Tibial nerve (tissue), 4 donors: Measurements from ENCODE around the gene C8G.

Source experiments
- EP300 ChIP-seq, 2 donors: sonication (generic); formaldehyde crosslinking; IDR thresholded peaks; one replicate each; pipeline ENCODE4 v1.6.1; 2017; ENCODE audit warnings: antibody characterized with exemption in 2 of 2, mild to moderate bottlenecking in 1 of 2
- POLR2A ChIP-seq, 2 donors: fragments of 450-650 bp; IDR thresholded peaks; one replicate each; pipeline ENCODE4 v1.6.1; 2017; ENCODE audit warnings: antibody characterized with exemption in 2 of 2, mild to moderate bottlenecking in 2 of 2, moderate library complexity in 2 of 2
- TF ChIP-seq, protein P1 (sequence below), 5 experiments: fragments of 200-600 bp in 3 of 5; fragments of 450-650 bp in 2 of 5; sonication (generic) in 3 of 5; IDR thresholded peaks; one replicate each; pipeline ENCODE4 v1.5.1; 2016 to 2019; ENCODE audit warnings: antibody characterized with exemption in 5 of 5, mild to moderate bottlenecking in 3 of 5, moderate library complexity in 2 of 5

DNA sequence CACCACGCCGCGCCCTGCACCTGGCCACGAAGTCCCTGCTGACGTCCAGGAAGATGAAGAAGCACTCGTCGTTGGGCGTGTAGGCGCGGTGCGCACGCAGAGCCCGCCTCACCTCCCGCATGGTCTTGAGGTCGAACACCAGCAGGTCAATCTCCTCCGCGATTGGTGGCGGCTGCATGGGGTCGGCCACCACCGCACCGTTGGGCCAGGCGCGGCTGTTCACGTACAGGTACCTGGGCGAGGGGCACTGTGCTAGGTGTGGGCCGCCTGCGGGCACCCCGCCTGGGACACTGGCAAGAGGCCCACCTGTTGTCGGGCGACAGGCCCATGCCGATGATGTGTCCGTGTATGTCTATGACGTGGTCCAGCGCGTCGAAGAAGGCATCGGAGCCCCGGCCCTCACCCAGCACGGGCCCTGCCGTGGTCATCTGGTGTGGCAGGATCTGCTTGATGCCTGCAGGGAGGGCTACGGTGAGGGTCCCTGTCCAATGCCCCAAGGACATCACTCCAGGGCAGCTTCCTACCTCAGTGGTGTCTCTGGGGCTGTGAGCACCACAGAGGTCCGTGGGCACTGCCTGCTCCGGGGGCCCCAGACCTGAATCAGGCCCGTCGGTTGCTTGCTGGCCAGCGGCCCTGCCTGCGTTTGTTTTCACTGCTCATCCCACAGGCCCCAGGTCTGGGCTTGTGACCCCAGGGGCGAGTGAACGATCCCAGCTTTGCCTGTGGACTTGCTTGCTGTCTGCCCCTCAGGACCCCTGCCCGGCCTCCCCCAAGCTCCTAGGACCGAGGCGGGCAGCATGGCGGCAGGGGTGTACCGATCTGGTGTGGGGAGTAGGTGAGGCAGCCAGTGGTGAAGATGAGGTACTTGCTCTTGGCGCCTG, 3.6 kb upstream of the C8G start:
- TF ChIP-seq, protein P1, sequence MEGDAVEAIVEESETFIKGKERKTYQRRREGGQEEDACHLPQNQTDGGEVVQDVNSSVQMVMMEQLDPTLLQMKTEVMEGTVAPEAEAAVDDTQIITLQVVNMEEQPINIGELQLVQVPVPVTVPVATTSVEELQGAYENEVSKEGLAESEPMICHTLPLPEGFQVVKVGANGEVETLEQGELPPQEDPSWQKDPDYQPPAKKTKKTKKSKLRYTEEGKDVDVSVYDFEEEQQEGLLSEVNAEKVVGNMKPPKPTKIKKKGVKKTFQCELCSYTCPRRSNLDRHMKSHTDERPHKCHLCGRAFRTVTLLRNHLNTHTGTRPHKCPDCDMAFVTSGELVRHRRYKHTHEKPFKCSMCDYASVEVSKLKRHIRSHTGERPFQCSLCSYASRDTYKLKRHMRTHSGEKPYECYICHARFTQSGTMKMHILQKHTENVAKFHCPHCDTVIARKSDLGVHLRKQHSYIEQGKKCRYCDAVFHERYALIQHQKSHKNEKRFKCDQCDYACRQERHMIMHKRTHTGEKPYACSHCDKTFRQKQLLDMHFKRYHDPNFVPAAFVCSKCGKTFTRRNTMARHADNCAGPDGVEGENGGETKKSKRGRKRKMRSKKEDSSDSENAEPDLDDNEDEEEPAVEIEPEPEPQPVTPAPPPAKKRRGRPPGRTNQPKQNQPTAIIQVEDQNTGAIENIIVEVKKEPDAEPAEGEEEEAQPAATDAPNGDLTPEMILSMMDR (IDR thresholded peaks at IDR 0.05), result no peak
- no peak for TF ChIP-seq EP300 (IDR thresholded peaks at IDR 0.05)
- TF ChIP-seq POLR2A (IDR thresholded peaks at IDR 0.05), result no peak
